B cell (primary cell): ENCODE results near the gene IL36G. TPM values are rescaled to one million over a fixed set of nuclear protein-coding genes. Genes with fewer than 3 reads are reported as not detected.

Source experiments
- ATAC-seq: fragments of 200-7000 bp; cut with Tn5 transposase; one replicate; pipeline ENCODE4 v1.10.0; 2021; ENCODE audit warnings: low read depth, mild to moderate bottlenecking, moderate number of reproducible peaks, moderate library complexity
- CTCF ChIA-PET: fragments of 350-600 bp; sonication (Branson Sonifier 250); formaldehyde crosslinking; loops from one replicate; lab custom pipeline; 2021; ENCODE audit warnings: antibody characterized with exemption, inconsistent platforms; lab: Charles Lee
- POLR2A ChIA-PET: fragments of 350-600 bp; sonication (Branson Sonifier 250); formaldehyde crosslinking; loops from one replicate; lab custom pipeline; 2021; ENCODE audit warnings: antibody characterized with exemption; lab: Charles Lee
- DNase-seq: peaks from one replicate; pipeline ENCODE4 v3.0.0; 2013
- H2AFZ ChIP-seq: 2 replicates; pipeline ENCODE4 v1.6.1; 2012; ENCODE audit warnings: mild to moderate bottlenecking, low read depth, low read length; ENCODE audit not compliant: insufficient read depth, poor library complexity, severe bottlenecking
- H3K27ac ChIP-seq, 2 donors: 1 replicate in 1 of 2; 2 replicates in 1 of 2; pipeline ENCODE4 v1.5.1; 2012 to 2013; ENCODE audit warnings: low read length in 2 of 2, mild to moderate bottlenecking in 2 of 2, moderate library complexity in 1 of 2
- H3K27me3 ChIP-seq, 4 experiments: fragments of 200-600 bp in 1 of 4; sonication (generic) in 1 of 4; replicated peaks in 1 of 4; 1 replicate in 2 of 4; 2 replicates in 2 of 4; pipeline versions ENCODE4 v1.6.1 to v1.7.0; 2013 to 2016; ENCODE audit warnings: low read length in 3 of 4, mild to moderate bottlenecking in 2 of 4, mixed read lengths in 1 of 4, moderate library complexity in 1 of 4; ENCODE audit not compliant: insufficient read depth in 4 of 4, control insufficient read depth in 3 of 4; ENCODE audit errors: control extremely low read depth in 1 of 4
- H3K36me3 ChIP-seq, 2 experiments: replicated peaks in 1 of 2; 1 replicate in 1 of 2; 2 replicates in 1 of 2; pipeline versions ENCODE4 v1.6.1 to v1.7.1; 2013; ENCODE audit warnings: low read length in 1 of 2; ENCODE audit not compliant: insufficient read depth in 2 of 2, control insufficient read depth in 1 of 2; ENCODE audit errors: control extremely low read depth in 1 of 2, extremely low read depth in 1 of 2
- H3K4me1 ChIP-seq, 2 donors: fragments of 200-600 bp in 1 of 2; sonication (generic) in 1 of 2; 1 replicate in 1 of 2; 2 replicates in 1 of 2; pipeline versions ENCODE4 v1.5.1 to v1.6.1; 2013 to 2017; ENCODE audit warnings: low read length in 2 of 2; ENCODE audit not compliant: control insufficient read depth in 2 of 2, insufficient read depth in 2 of 2
- H3K4me2 ChIP-seq: replicated peaks from 2 replicates; pipeline ENCODE3; 2012; ENCODE audit warnings: mild to moderate bottlenecking, low read depth, low read length; ENCODE audit not compliant: poor library complexity, severe bottlenecking
- H3K4me3 ChIP-seq, 5 experiments: fragments of 200-600 bp in 1 of 5; sonication (generic) in 1 of 5; 1 replicate in 3 of 5; 2 replicates in 2 of 5; pipeline versions ENCODE4 v1.5.1 to v1.7.0; 2011 to 2016; ENCODE audit warnings: low read length in 4 of 5, mild to moderate bottlenecking in 4 of 5, low read depth in 2 of 5, control low read depth in 1 of 5, moderate library complexity in 1 of 5; ENCODE audit not compliant: insufficient read depth in 1 of 5; ENCODE audit errors: control extremely low read depth in 1 of 5, extremely low read depth in 1 of 5
- H3K79me2 ChIP-seq: fragments of 200-600 bp; sonication (generic); one replicate; pipeline ENCODE4 v1.6.0; 2016; ENCODE audit warnings: low read length; ENCODE audit not compliant: control insufficient read depth, insufficient read depth
- H3K9ac ChIP-seq: fragments of 200-600 bp; sonication (generic); 2 replicates; pipeline ENCODE4 v1.6.1; 2017; ENCODE audit warnings: mild to moderate bottlenecking, low read length, moderate library complexity
- H3K9me3 ChIP-seq, 3 donors: one replicate each; pipeline versions ENCODE4 v1.6.1 to v1.7.1; 2013; ENCODE audit warnings: low read length in 2 of 3; ENCODE audit not compliant: control insufficient read depth in 2 of 3, insufficient read depth in 1 of 3; ENCODE audit errors: control extremely low read depth in 1 of 3
- H4K20me1 ChIP-seq: 2 replicates; pipeline ENCODE4 v1.6.0; 2012; ENCODE audit warnings: mild to moderate bottlenecking, low read length; ENCODE audit not compliant: insufficient read depth, control insufficient read depth, poor library complexity, severe bottlenecking
- H3K27ac Mint-ChIP-seq: one replicate; pipeline ENCODE4 v1.8.0; 2021; ENCODE audit warnings: mixed read lengths
- H3K27me3 Mint-ChIP-seq: one replicate; pipeline ENCODE4 v1.8.0; 2021; ENCODE audit warnings: mixed read lengths
- H3K4me1 Mint-ChIP-seq: one replicate; pipeline ENCODE4 v1.8.0; 2021; ENCODE audit warnings: mixed read lengths
- H3K4me3 Mint-ChIP-seq: one replicate; pipeline ENCODE4 v1.8.0; 2021; ENCODE audit warnings: mixed read lengths
- H3K9me3 Mint-ChIP-seq: one replicate; pipeline ENCODE4 v1.8.0; 2022; ENCODE audit warnings: mixed read lengths; ENCODE audit not compliant: insufficient read depth
- EZH2 ChIP-seq: IDR thresholded peaks from 2 replicates; pipeline ENCODE4 v1.6.1; 2012; ENCODE audit warnings: borderline replicate concordance, low read depth, mild to moderate bottlenecking, moderate library complexity, low read length; ENCODE audit not compliant: insufficient read depth, poor library complexity, severe bottlenecking
- WGBS: methylation state at CpG from one replicate; pipeline ENCODE4 v1.1.5; 2013; ENCODE audit warnings: missing lambda C conversion rate; ENCODE audit not compliant: insufficient coverage; 5-methylcytosine and 5-hydroxymethylcytosine counted together
- intact Hi-C: fragments of 100-400 bp; cut with micrococcal nuclease; formaldehyde crosslinking; loops from one replicate; pipeline ENCODE4 v1.10.0; 2022
- polyA plus RNA-seq: library from polyadenylated mRNA; depleted of rRNA; stranded (reverse); fragments of >200 nt; gene quantifications from 2 replicates; pipeline ENCODE4 v1.2.3, GENCODE V29; 2012
- total RNA-seq, 2 donors: library from RNA; stranded (reverse); fragments of 120-200 nt in 1 of 2; gene quantifications; 1 replicate in 1 of 2; 2 replicates in 1 of 2; pipeline versions ENCODE4 v1.2.3 to v1.2.4, GENCODE V29; 2013 to 2022
- TF ChIP-seq, protein P1 (sequence below): fragments of 200-600 bp; IDR thresholded peaks from one replicate; pipeline ENCODE4 v1.8.0; 2022; ENCODE audit warnings: antibody characterized with exemption, mild to moderate bottlenecking

The IL36G gene
- total and polyA plus RNA-seq, 2 donors (not counting 1 experiment from before 2014, with no cell fraction given), result not detected

DNA sequence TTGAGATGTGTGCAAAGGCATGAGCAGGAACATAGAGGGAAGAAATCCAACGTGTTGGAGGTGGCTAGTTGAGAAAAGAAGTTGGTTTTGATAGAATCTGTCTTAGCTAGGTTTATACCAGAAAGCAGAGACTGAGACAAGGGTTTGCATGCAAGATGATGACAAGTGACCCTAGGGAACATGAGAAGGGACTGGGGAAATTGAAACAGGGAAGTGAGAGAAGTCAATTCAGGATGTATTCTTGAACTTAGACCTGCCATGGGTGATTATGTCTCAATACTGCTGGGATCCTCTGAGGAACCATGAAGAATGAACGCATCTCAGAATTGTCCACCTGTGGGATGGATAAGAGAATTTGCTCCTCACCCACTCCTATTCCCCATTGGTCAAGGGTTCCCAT, 47.9 kb downstream of the IL36G start:
- Mint-ChIP-seq H3K4me3 (no peak overlapping the region), H3K9me3 (no peaks in the 10 kb centered on the region), H3K27ac (no peak overlapping the region), H3K4me1 (peaks cover 5% of the 10 kb centered on the region), H3K27me3 (peaks cover 58% of the 10 kb centered on the region)
- no peak overlapping the region for H3K4me2 ChIP-seq
- peaks cover 0 to 35% (median 18%) of the 10 kb centered on the region in 4 experiments for H3K27me3 ChIP-seq
- 18% methylated on average over 1 of the region's 2 CpGs for WGBS
- DNase-seq (peak; percentile 17), ATAC-seq (no peak)
- no peak overlapping the region for H3K4me3 ChIP-seq
- no peaks in the 10 kb centered on the region for H3K9me3 ChIP-seq
- H2AFZ ChIP-seq, result no peak overlapping the region
- no peak overlapping the region for H3K27ac ChIP-seq
- H3K4me1 ChIP-seq, result peaks cover 7 to 8% of the 10 kb centered on the region in 2 donors
- intact Hi-C loops, result no loop called here
- no peaks in the 10 kb centered on the region for H3K36me3 ChIP-seq
- H3K9ac ChIP-seq, result no peak overlapping the region
- TF ChIP-seq, protein P1, sequence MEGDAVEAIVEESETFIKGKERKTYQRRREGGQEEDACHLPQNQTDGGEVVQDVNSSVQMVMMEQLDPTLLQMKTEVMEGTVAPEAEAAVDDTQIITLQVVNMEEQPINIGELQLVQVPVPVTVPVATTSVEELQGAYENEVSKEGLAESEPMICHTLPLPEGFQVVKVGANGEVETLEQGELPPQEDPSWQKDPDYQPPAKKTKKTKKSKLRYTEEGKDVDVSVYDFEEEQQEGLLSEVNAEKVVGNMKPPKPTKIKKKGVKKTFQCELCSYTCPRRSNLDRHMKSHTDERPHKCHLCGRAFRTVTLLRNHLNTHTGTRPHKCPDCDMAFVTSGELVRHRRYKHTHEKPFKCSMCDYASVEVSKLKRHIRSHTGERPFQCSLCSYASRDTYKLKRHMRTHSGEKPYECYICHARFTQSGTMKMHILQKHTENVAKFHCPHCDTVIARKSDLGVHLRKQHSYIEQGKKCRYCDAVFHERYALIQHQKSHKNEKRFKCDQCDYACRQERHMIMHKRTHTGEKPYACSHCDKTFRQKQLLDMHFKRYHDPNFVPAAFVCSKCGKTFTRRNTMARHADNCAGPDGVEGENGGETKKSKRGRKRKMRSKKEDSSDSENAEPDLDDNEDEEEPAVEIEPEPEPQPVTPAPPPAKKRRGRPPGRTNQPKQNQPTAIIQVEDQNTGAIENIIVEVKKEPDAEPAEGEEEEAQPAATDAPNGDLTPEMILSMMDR, result no peak
- no peak for TF ChIP-seq EZH2
- POLR2A ChIA-PET, result no interaction called here
- CTCF ChIA-PET, result no interaction called here
- no peaks in the 10 kb centered on the region for H3K79me2 ChIP-seq
- H4K20me1 ChIP-seq, result no peaks in the 10 kb centered on the region

DNA sequence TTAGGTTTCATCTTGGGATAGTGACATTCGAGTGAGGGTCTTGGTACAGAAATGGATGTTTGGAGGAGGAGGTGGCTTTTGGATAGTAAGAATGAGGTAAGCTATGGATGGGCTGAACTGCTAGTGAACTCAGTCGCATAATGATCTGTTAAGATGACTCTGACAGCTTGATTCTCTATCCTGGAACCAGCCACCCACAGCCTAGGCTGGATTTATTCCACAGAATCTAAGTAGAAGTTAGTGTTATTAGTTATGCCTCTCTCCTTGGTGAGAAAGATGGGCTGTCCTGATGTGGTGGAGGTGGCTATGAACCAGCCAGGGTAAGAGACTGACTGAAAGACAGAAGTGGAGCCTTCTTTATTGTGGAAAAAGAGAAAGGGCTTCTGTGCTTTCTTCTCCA, 49.9 kb downstream of the IL36G start:
- WGBS, result 100% methylated on average over 1 of the region's 2 CpGs
- DNase-seq (no peak), ATAC-seq (no peak)
- Mint-ChIP-seq H3K4me3 (no peak overlapping the region), H3K27me3 (peaks cover 51% of the 10 kb centered on the region), H3K27ac (no peak overlapping the region), H3K9me3 (no peaks in the 10 kb centered on the region), H3K4me1 (peaks cover 5% of the 10 kb centered on the region)
- Histone ChIP-seq H3K27ac (no peak overlapping the region), H3K9ac (no peak overlapping the region), H3K4me2 (no peak overlapping the region), H4K20me1 (no peaks in the 10 kb centered on the region), H3K36me3 (no peaks in the 10 kb centered on the region), H3K27me3 (peaks cover 0 to 32% (median 19%) of the 10 kb centered on the region in 4 experiments), H3K9me3 (no peaks in the 10 kb centered on the region), H3K4me1 (peaks cover 7 to 8% of the 10 kb centered on the region in 2 donors), H2AFZ (no peak overlapping the region), H3K79me2 (no peaks in the 10 kb centered on the region), H3K4me3 (no peak overlapping the region)
- intact Hi-C loops, result no loop called here
- TF ChIP-seq, protein P1, result no peak
- no peak for TF ChIP-seq EZH2
- POLR2A ChIA-PET, result no interaction called here
- CTCF ChIA-PET, result no interaction called here
